ENCODE results near the gene NT5DC3.
"Not testable (repeated sequence)": the region's sequence is repeated elsewhere in the genome, so short reads cannot be mapped to it uniquely, and the experiment has no call there.

NT5DC3 gene

GRCh38 chr12:103809639-103810038 is 31.4 kb downstream of the NT5DC3 start:
- DNase-seq (ENCODE audit: low read depth) = not testable (repeated sequence)

- DNase-seq (ENCODE audit: low read depth) = no peak
Measured at GRCh38 chr12:103809154-103809553, 31.9 kb downstream of the NT5DC3 start.

GRCh38 chr12:103808239-103808880 is 32.7 kb downstream of the NT5DC3 start:
- DNase-seq (ENCODE audit: low read depth) = no peak

GRCh38 chr12:103807561-103808238 is 33.3 kb downstream of the NT5DC3 start:
- DNase-seq (ENCODE audit: low read depth) = no peak

GRCh38 chr12:103806803-103807202 is 34.2 kb downstream of the NT5DC3 start:
- no peak for DNase-seq (ENCODE audit: low read depth)

- DNase-seq (ENCODE audit: low read depth) = no peak
Measured at GRCh38 chr12:103805655-103806360, 35.2 kb downstream of the NT5DC3 start.

GRCh38 chr12:103803847-103804246 is 37.2 kb downstream of the NT5DC3 start:
- no peak for DNase-seq (ENCODE audit: low read depth)

- no peak for DNase-seq (ENCODE audit: low read depth)
Measured at GRCh38 chr12:103802586-103802886, 38.5 kb downstream of the NT5DC3 start.

- no peak for DNase-seq (ENCODE audit: low read depth)
Measured at GRCh38 chr12:103801709-103802585, 39.1 kb downstream of the NT5DC3 start.

- DNase-seq (ENCODE audit: low read depth) = peak; percentile 66
Measured at GRCh38 chr12:103799857-103800771, 40.9 kb downstream of the NT5DC3 start.

GRCh38 chr12:103799504-103799856 is 41.6 kb downstream of the NT5DC3 start:
- DNase-seq (ENCODE audit: low read depth) = no peak

- DNase-seq (ENCODE audit: low read depth) = no peak
Measured at GRCh38 chr12:103798586-103798985, 42.4 kb downstream of the NT5DC3 start.

GRCh38 chr12:103794309-103795213 is 46.5 kb downstream of the NT5DC3 start:
- DNase-seq (ENCODE audit: low read depth) = no peak

GRCh38 chr12:103793512-103794045 is 47.5 kb downstream of the NT5DC3 start:
- DNase-seq (ENCODE audit: low read depth) = no peak

GRCh38 chr12:103793046-103793445 is 48.0 kb downstream of the NT5DC3 start:
- no peak for DNase-seq (ENCODE audit: low read depth)

GRCh38 chr12:103791350-103791920 is 49.6 kb downstream of the NT5DC3 start:
- no peak for DNase-seq (ENCODE audit: low read depth)

GRCh38 chr12:103786201-103786600 is 54.8 kb downstream of the NT5DC3 start:
- no peak for DNase-seq (ENCODE audit: low read depth)

- no peak for DNase-seq (ENCODE audit: low read depth)
Measured at GRCh38 chr12:103785243-103786031, 55.6 kb downstream of the NT5DC3 start.
